NCI-H748 treated with DMSO at 0.1 percent for 48 hours (cell line): Measurements from ENCODE around the gene TRNP1.
"Not testable (repeated sequence)": the region's sequence is repeated elsewhere in the genome, so short reads cannot be mapped to it uniquely, and the experiment has no call there.

Experiments
- DNase-seq: peaks from one replicate; lab custom pipeline; 2025; lab: John Stamatoyannopoulos, UW

TRNP1 gene, protein sequence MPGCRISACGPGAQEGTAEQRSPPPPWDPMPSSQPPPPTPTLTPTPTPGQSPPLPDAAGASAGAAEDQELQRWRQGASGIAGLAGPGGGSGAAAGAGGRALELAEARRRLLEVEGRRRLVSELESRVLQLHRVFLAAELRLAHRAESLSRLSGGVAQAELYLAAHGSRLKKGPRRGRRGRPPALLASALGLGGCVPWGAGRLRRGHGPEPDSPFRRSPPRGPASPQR

DNA sequence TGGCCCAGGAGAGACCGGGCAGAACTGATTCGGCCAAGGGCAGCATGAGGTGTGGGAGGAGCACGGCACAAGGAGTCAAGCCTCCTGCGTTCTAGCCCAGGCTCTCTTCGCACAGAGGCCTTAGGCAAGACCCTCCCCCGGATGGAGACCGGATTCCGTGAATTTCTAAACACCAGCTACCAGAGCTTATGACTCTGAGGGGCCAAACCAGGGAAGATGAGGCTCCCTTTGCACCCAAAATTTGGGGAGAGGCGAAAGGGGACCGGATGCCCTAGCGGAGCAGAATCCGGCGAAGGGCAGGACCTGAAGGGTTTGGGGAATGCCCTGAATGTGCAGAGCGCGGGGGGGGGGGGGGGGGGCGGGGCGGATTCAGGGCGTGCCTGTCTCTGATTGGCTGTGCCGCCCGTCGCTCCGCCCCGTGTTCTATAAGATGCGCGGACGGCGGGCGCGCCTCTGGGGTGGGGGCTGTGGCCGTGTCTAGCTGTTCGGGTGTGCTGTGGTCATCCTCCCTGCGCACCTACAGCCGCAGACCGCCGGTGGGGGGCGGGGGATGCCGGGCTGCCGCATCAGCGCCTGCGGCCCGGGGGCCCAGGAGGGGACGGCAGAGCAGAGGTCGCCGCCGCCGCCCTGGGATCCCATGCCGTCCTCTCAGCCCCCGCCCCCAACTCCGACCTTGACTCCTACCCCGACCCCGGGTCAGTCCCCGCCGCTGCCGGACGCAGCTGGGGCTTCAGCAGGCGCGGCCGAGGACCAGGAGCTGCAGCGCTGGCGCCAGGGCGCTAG is at the start of gene TRNP1:
Gene TRNP1, plus strand, starts transcription at position 456 of the 783 bp plus-strand sequence. Its CDS starts 95 bp downstream, at position 551.
- peak; percentile 49 for DNase-seq

DNA sequence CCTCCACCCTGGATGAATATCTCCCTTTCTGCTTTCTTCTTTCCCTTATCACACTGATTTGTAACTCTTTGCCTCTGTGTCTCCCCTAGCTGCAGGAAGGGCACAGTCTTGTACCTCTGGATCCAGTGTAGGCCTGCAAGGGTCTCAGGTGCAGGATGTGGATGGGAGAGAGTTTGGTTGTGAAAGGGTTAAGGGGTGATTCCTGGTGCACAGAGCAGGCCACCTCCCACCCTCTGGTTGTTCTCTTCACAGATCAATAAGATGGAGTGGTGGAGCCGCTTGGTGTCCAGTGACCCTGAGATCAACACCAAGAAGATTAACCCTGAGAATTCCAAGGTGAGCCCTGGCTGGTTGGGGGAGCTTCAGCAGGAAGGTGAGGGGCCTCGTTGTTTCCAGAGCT is 48.4 kb upstream of the TRNP1 start:
- no peak for DNase-seq

DNA sequence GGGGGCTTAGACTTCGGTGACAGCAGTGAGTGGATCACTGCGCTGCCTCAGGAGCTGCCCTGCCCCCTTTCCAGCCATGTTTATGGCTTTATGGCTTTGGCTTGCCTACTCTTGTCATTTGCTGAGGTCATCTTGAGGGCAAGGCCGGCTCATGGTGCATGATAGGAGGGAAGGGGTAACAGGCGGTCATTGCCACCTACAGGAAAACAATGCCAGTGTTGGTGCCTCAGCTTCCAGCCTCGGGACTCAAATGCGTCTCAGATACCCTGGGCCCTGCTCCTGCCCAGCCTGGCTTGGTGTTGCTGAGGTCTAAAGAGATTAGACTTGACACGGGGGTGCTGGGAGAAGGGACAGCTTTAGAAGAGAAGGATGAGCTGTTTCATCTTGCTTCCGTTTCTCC is 47.8 kb upstream of the TRNP1 start:
- no peak for DNase-seq

DNA sequence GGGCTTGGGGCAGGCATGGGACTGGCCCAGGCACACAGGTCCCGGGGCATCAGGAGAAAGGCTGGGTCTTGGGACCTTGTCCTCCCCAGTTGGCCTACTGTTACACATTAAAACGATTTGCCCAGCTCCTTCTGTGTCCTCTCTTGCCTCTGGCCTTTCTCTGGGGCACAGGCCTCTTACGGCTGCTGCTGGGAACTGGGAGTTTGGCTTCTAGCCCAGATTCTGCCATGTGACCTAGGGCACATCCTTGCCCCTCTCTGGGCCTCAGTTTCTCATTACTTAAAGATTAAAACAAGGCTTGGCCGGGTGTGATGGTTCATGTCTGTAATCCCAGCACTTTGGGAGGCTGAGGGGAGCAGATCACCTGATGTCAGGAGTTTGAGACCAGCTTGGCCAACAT is 47.2 kb upstream of the TRNP1 start:
- no peak for DNase-seq

DNA sequence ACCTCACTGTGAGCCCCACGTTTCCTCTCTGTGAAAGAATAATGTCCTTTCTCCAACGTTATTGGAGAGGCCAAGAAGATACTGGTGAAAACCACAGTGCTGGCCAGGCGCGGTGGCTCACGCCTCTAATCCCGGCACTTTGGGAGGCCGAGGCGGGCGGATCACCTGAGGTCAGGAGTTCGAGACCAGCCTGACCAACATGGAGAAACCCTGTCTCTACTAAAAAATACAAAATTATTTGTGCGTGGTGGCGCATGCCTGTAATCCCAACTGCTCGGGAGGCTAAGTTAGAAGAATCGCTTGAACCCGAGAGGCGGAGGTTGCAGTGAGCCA is 44.8 kb upstream of the TRNP1 start:
- DNase-seq: not testable (repeated sequence)

GRCh38 chr1:26949266-26949925 is 44.1 kb upstream of the TRNP1 start:
- DNase-seq: no peak

- no peak for DNase-seq
Measured at GRCh38 chr1:26949926-26950319, 43.6 kb upstream of the TRNP1 start.

DNA sequence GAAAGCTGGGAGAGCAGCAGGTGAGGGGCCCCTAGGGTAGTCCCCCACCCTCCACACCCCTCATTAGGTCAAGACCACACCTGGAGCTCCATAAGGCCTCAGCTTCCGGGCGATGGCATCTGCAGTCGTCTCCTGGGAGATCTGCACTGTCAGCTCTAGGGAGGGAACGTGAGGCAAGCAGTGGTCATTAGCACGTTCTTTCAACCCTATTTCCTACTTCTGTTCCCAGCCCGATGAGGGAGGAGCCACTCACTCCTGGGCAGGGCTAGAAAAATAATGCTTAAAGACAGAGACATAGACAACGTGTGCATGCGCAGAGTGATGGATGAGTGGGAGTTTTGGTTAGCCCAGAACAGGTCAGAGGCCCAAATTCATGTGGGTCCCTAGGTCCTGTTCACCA is 42.9 kb upstream of the TRNP1 start:
- no peak for DNase-seq

GRCh38 chr1:26951216-26951615 is 42.3 kb upstream of the TRNP1 start:
- no peak for DNase-seq

- DNase-seq: no peak
Measured at GRCh38 chr1:26951821-26952497, 41.5 kb upstream of the TRNP1 start.

GRCh38 chr1:26953374-26953773 is 40.1 kb upstream of the TRNP1 start:
- DNase-seq: no peak

DNA sequence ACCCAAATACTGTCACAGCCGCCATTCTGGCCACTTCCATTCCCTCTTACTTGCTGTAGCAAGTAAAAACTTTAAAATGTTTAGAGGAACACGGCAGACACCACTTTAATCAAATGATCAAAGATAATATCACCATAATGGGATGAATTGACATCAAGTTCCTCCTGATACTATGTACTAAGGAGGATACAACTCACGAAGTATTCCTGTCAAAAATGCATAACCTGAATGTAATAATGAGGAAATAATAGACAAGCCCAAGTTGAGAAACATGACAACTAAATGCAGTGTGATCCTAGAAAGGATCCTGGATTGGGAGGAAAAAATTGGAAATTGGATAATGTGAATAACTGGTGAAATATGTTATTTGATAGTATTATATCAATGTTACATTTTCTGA is 37.2 kb upstream of the TRNP1 start:
- DNase-seq: no peak

DNA sequence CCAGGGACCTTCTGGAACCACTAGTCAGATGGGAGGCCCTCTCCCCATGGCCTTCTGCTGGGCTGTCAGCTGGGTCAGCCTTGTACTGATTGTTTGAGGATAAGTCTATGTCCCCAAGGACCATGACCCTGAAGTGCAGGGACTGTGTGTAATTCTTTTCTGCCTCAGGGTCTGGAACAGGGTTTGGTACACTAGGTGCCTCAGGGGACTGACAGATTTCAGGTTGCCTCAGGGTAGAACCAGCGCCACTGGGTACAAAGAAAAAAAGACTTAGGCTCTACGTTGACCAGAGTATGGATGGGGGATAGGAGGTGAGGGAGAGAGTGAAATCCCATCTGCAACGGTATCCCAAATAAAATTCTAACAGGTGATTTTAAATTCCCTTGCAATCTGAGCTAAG is 36.2 kb upstream of the TRNP1 start:
- DNase-seq: no peak

- no peak for DNase-seq
Measured at GRCh38 chr1:26959270-26959669, 34.2 kb upstream of the TRNP1 start.

GRCh38 chr1:26959722-26960624 is 33.5 kb upstream of the TRNP1 start, which contains the start of gene KDF1:
Gene KDF1 (minus strand): TSS chr1:26960468. CDS start chr1:26952380, 8,088 bp downstream.
- DNase-seq: peak; percentile 53

- DNase-seq: no peak
Measured at GRCh38 chr1:26960625-26960966, 32.9 kb upstream of the TRNP1 start.

GRCh38 chr1:26961826-26962225 is 31.7 kb upstream of the TRNP1 start:
- DNase-seq: no peak

DNA sequence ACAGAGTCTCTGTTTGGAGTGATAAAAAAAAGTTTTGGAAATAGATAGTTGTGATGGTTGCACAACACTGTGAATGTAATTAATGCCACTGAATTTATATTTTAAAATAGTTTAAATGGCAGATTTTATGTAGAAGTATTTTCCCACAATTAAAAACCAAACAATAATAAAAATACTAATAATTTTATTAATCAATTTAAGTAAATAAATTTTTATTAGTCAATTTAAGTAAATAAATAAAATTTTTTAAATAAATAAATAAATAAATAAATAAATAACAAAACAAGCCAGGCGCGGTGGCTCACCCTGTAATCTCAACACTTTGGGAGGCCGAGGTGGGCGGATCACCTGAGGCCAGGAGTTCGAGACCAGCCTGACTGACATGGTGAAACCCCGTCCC is 28.3 kb upstream of the TRNP1 start:
- no peak for DNase-seq

- no peak for DNase-seq
Measured at GRCh38 chr1:26965628-26966027, 27.9 kb upstream of the TRNP1 start.

DNA sequence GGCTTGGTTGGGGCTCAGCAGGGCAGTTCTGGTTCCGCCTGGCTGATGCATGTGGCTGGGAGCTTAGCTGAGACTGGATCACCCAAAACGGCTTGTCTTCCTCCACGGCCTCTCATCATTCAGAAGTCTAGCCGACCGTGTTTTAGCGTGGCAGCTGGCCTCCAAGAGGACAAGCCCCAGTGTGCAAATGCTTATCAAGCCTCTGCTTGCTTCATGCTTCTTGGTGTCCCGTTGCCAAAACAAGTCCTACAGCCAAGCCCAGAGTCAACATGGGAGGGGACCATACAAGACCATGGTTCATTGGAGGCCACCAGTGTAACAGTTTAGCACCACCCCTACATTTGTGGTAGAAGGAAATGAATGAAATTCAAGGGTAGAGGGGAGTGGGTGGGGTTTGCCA is 22.7 kb upstream of the TRNP1 start:
- DNase-seq: no peak

GRCh38 chr1:26971590-26971989 is 21.9 kb upstream of the TRNP1 start:
- no peak for DNase-seq

- DNase-seq: no peak
Measured at GRCh38 chr1:26972390-26972789, 21.1 kb upstream of the TRNP1 start.
